Neutrophil (primary cell): ENCODE data around the gene RAB15.

Experiments used
- H3K27ac ChIP-seq: fragments of 200-600 bp; sonication (generic); 2 replicates; pipeline ENCODE4 v1.5.1; 2016; ENCODE audit warnings: mild to moderate bottlenecking, moderate library complexity
- H3K27me3 ChIP-seq: fragments of 200-600 bp; sonication (generic); 2 replicates; pipeline ENCODE4 v1.6.0; 2016; ENCODE audit warnings: mild to moderate bottlenecking
- H3K36me3 ChIP-seq: fragments of 200-600 bp; sonication (generic); 2 replicates; pipeline ENCODE4 v1.5.1; 2017
- H3K4me1 ChIP-seq, 2 experiments: fragments of 200-600 bp in 1 of 2; sonication (generic) in 1 of 2; 1 replicate in 1 of 2; 2 replicates in 1 of 2; pipeline versions ENCODE4 v1.5.1 to v1.6.1; 2013 to 2016; ENCODE audit warnings: low read depth in 1 of 2, low read length in 1 of 2, mild to moderate bottlenecking in 1 of 2, moderate library complexity in 1 of 2; ENCODE audit not compliant: control insufficient read depth in 1 of 2, insufficient read depth in 1 of 2
- H3K4me3 ChIP-seq, 2 experiments: fragments of 200-600 bp in 1 of 2; sonication (generic) in 1 of 2; 1 replicate in 1 of 2; 2 replicates in 1 of 2; pipeline ENCODE4 v1.5.1; 2013 to 2016; ENCODE audit warnings: low read depth in 1 of 2, low read length in 1 of 2, mild to moderate bottlenecking in 1 of 2, moderate library complexity in 1 of 2
- H3K9me3 ChIP-seq: fragments of 200-600 bp; sonication (generic); 2 replicates; pipeline ENCODE4 v1.5.1; 2016
- CTCF ChIP-seq: fragments of 200-600 bp; sonication (generic); IDR thresholded peaks from 2 replicates; pipeline ENCODE4 v1.5.1; 2016; ENCODE audit warnings: antibody characterized with exemption

Gene RAB15

GRCh38 chr14:64937171-64937820 is 34.8 kb downstream of the RAB15 start:
- Histone ChIP-seq H3K27me3 (no peaks in the 10 kb centered on the region), H3K4me3 (no peak overlapping the region), H3K4me1 (peaks cover 0 to 10% of the 10 kb centered on the region in 2 experiments), H3K36me3 (peaks cover 79% of the 10 kb centered on the region), H3K9me3 (no peaks in the 10 kb centered on the region), H3K27ac (no peak overlapping the region)
- no peak for TF ChIP-seq CTCF

GRCh38 chr14:64935508-64935907 is 36.6 kb downstream of the RAB15 start:
- Histone ChIP-seq H3K4me1 (peaks cover 0 to 5% of the 10 kb centered on the region in 2 experiments), H3K4me3 (no peak overlapping the region), H3K27ac (no peak overlapping the region), H3K27me3 (no peaks in the 10 kb centered on the region), H3K36me3 (peaks cover 79% of the 10 kb centered on the region), H3K9me3 (no peaks in the 10 kb centered on the region)
- no peak for TF ChIP-seq CTCF

GRCh38 chr14:64934338-64934929 is 37.7 kb downstream of the RAB15 start:
- H3K9me3 ChIP-seq: no peaks in the 10 kb centered on the region
- no peaks in the 10 kb centered on the region for H3K27me3 ChIP-seq
- H3K36me3 ChIP-seq: peaks cover 79% of the 10 kb centered on the region
- no peak overlapping the region for H3K4me3 ChIP-seq
- TF ChIP-seq CTCF: no peak
- no peaks in the 10 kb centered on the region for H3K4me1 ChIP-seq
- H3K27ac ChIP-seq: no peak overlapping the region

- H3K4me3 ChIP-seq: no peak overlapping the region
- H3K4me1 ChIP-seq: no peaks in the 10 kb centered on the region
- no peak overlapping the region for H3K27ac ChIP-seq
- H3K9me3 ChIP-seq: no peaks in the 10 kb centered on the region
- H3K27me3 ChIP-seq: no peaks in the 10 kb centered on the region
- no peak for TF ChIP-seq CTCF
- peaks cover 75% of the 10 kb centered on the region for H3K36me3 ChIP-seq
Measured at GRCh38 chr14:64932231-64932630, 39.9 kb downstream of the RAB15 start.

- no peak for TF ChIP-seq CTCF
- H3K36me3 ChIP-seq: peaks cover 81% of the 10 kb centered on the region
- no peaks in the 10 kb centered on the region for H3K27me3 ChIP-seq
- H3K9me3 ChIP-seq: no peaks in the 10 kb centered on the region
- no peaks in the 10 kb centered on the region for H3K4me1 ChIP-seq
- H3K27ac ChIP-seq: no peak overlapping the region
- no peak overlapping the region for H3K4me3 ChIP-seq
Measured at GRCh38 chr14:64931123-64931522, 41.0 kb downstream of the RAB15 start.
